AG09319 (cell line): ENCODE measurements around the gene SRSF8.

Source experiments
- DNase-seq: peaks from one replicate; pipeline ENCODE4 v3.0.0-alpha.2; 2010; ENCODE audit warnings: low read depth; ENCODE audit errors: extremely low read depth
- TF ChIP-seq, protein P1 (sequence below): IDR thresholded peaks from 2 replicates; pipeline ENCODE4 v1.5.1; 2011; ENCODE audit warnings: low read depth, mild to moderate bottlenecking, inconsistent platforms, low read length, moderate library complexity

Gene SRSF8

DNA sequence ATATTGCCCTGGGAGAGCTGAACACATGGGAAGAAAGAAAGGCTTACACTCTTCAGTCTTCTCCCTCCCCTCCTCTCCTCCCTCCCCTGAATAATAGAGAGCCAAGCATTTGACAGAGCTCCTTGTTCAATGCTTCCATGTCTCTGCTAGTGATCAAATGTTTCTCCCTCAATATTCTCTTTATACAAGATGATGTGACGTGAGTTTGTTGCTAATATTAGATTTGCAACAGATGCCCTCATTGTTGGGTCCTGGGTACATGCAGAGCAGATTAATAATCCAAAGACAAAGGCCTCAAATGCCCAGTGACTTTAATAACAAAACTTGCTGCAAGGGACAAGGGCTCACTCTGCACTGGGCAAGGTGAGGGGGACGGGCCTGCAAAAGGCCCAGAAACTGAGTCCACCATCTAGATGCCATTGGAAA, 15.9 kb downstream of the SRSF8 start:
- TF ChIP-seq, protein P1, sequence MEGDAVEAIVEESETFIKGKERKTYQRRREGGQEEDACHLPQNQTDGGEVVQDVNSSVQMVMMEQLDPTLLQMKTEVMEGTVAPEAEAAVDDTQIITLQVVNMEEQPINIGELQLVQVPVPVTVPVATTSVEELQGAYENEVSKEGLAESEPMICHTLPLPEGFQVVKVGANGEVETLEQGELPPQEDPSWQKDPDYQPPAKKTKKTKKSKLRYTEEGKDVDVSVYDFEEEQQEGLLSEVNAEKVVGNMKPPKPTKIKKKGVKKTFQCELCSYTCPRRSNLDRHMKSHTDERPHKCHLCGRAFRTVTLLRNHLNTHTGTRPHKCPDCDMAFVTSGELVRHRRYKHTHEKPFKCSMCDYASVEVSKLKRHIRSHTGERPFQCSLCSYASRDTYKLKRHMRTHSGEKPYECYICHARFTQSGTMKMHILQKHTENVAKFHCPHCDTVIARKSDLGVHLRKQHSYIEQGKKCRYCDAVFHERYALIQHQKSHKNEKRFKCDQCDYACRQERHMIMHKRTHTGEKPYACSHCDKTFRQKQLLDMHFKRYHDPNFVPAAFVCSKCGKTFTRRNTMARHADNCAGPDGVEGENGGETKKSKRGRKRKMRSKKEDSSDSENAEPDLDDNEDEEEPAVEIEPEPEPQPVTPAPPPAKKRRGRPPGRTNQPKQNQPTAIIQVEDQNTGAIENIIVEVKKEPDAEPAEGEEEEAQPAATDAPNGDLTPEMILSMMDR = no peak
- no peak for DNase-seq

DNA sequence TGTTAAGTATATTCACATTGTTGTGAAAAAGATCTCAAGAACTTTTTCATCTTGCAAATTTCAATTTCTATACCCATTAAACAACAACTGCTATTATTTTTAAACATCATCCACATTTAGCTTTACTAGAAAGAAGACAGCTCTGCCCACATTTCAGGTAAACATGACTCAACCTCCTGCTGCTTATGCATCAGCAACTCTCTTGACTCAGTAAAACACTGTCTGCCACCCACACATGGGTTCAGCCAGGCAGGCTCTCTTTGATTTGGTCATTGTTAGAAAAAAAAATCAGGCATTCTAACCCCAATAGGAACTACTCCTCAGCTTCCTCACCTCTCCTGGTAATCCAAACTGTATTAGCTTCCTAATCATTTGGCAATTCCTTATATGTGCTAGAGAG, 17.8 kb downstream of the SRSF8 start:
- DNase-seq = no peak
- TF ChIP-seq, protein P1 = no peak

DNA sequence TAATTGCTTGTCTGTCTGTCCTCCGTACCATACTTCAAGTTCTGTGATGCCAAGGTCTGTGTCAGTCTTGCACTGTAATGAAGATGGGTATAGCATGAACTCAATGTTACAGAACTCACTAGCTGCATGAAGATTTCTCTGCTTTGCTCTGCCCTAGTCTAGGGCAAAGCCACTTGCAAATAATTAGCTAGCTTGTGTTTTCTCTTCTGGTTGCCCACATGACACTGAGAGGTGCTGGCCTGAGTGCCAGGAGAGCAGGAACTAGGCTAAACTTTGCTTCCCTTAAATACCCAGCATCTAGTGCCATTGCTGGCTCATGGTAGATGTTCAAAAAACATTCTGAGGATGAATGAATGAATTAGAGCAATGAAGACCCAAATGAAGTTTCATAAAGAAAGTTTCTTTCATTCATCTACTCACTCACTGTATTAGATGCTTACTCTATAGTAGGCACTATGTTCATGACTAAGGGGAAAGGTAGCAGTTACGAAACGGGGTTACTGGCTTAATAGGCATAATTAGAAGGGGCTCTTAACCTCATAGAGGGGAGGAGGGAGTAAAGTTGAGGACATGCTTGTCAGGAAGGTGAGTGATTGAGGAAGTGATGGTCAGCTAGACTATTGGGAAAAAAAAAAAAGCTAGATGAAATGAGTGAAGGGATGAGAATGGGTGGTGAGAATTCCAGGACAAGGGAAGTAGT, 18.5 kb downstream of the SRSF8 start:
- DNase-seq = no peak
- TF ChIP-seq, protein P1 = no peak

DNA sequence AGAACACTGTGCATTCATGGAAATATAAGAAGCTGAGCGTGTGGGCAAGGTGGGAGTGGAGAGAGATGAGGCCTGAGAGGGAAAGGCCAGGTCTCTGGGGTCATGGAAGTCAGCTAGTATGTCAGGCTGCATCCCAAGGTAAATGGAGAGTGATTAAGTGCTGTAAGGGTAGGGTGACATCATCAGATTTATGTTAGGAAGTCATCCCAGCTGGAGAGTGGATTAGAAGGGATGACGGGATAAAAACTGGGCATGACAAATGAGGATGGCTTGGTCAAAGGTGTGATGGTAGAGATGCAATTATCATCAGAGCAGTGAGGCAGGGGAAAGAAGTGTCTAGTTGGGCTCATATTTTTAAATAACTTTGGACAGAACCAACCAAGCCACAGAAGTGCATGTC, 19.4 kb downstream of the SRSF8 start:
- TF ChIP-seq, protein P1 = no peak
- no peak for DNase-seq

DNA sequence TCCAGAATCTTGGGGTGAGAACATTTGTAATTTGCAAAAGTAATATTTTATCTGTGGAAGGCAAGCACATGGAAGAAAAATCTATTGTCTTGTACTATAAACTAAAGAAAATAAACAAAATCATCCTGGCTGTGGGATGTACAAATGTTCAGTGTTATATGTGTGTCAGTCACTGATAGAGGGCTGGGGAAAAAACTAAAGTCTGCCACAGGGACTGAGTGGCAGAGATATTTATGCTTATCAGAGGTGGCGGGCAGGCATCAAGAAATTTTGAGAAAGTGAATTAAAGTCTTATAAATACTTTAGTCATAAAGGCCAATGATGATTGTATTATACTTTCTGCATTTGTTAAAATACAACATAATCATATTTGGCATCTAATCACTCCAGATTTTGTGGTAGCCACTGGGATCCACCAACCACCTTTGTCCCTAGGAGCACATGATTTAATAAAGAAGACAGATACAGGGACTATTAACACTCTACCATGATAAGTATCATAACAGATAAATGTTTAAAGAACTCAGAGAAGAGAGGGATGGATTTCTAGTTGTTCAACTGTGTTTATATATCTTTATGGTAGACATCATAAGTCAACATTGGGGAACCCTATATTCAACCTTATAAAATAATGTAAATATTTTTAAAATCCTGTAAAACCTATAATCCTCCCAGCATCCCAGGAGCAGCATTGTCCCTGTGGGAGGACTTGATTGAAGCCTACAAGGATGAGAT, 20.3 kb downstream of the SRSF8 start:
- no peak for DNase-seq

DNA sequence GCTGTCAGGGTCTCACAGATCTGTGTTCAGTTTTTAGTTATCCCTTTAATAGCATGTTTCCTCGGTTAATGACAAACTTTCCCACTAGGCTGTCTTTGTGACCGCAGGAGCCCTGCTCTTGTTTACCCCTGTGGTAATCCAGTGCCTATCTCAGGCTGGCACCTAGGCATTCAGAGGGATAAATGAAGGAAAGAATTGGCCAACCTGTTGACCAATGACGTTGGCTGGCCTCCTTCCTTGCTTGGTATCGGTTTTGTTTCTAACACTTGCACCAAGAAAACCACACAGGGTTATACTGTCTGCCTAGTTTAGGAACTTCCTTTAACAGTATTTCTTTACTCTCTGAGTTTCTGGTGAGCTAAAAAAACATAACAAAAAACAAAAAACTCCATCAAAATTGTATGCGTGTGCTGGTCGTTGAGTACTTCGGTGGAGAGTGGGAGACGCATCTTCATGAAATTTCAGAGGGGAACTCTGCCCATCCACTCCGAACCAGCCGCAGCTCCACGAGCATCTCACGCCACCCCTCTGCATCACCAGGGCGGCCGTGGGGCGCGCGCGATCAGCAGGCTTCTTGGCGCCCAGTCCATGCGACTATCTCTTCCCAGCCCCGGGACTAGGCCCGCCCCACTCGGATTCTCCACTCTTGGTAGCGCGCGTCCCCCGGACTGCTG, 22.4 kb downstream of the SRSF8 start:
- TF ChIP-seq, protein P1 = no peak
- DNase-seq = no peak

More for the DNA sequence above, 20.3 kb downstream of the SRSF8 start:
- TF ChIP-seq, protein P1 = no peak
